IPS-NIHi7 (cell line): ENCODE data around the gene LAMC2.

ENCODE experiments used
- DNase-seq: peaks from one replicate; pipeline ENCODE4 v3.0.0; 2012; ENCODE audit warnings: mixed read lengths; ENCODE audit errors: extremely low spot score

Gene LAMC2

GRCh38 chr1:183214021-183214970 is 28.2 kb downstream of the LAMC2 start:
- no peak for DNase-seq

GRCh38 chr1:183215076-183215720 is 29.1 kb downstream of the LAMC2 start:
- no peak for DNase-seq

GRCh38 chr1:183215936-183216335 is 29.9 kb downstream of the LAMC2 start:
- DNase-seq = no peak

- no peak for DNase-seq
These were observed 32.1 kb downstream of the LAMC2 start for GRCh38 chr1:183218027-183218618.

GRCh38 chr1:183218971-183219615 is 33.0 kb downstream of the LAMC2 start:
- DNase-seq = no peak

- no peak for DNase-seq
These were observed 33.5 kb downstream of the LAMC2 start for GRCh38 chr1:183219616-183220009.

- DNase-seq = no peak
These were observed 36.8 kb downstream of the LAMC2 start for GRCh38 chr1:183222909-183223308.

- no peak for DNase-seq
These were observed 37.4 kb downstream of the LAMC2 start for GRCh38 chr1:183223467-183223866.

GRCh38 chr1:183226361-183226760 is 40.3 kb downstream of the LAMC2 start:
- DNase-seq = no peak

GRCh38 chr1:183226963-183227362 is 40.9 kb downstream of the LAMC2 start:
- no peak for DNase-seq

- peak; percentile 85 for DNase-seq
These were observed 41.6 kb downstream of the LAMC2 start for GRCh38 chr1:183227422-183228346.

- DNase-seq = no peak
These were observed 42.5 kb downstream of the LAMC2 start for GRCh38 chr1:183228347-183229220.

- DNase-seq = no peak
These were observed 44.3 kb downstream of the LAMC2 start for GRCh38 chr1:183230413-183230812.

GRCh38 chr1:183231545-183231944 is 45.5 kb downstream of the LAMC2 start:
- DNase-seq = no peak

GRCh38 chr1:183233113-183233512 is 47.0 kb downstream of the LAMC2 start:
- DNase-seq = no peak

- DNase-seq = peak; percentile 84
These were observed 48.8 kb downstream of the LAMC2 start for GRCh38 chr1:183234660-183235476.

- no peak for DNase-seq
These were observed 49.4 kb downstream of the LAMC2 start for GRCh38 chr1:183235503-183235902.

GRCh38 chr1:183236158-183236725 is 50.2 kb downstream of the LAMC2 start:
- peak; percentile 48 for DNase-seq

GRCh38 chr1:183237046-183237445 is 51.0 kb downstream of the LAMC2 start:
- no peak for DNase-seq
